22Rv1 (cell line): Measurements from ENCODE around the gene CCDC28B.

Source experiments
- ZFX ChIP-seq: fragments of 450-650 bp; IDR thresholded peaks from 2 replicates; pipeline ENCODE4 v1.6.1; 2017; ENCODE audit warnings: antibody characterized with exemption, borderline replicate concordance
- TF ChIP-seq, protein P1 (sequence below): fragments of 450-650 bp; IDR thresholded peaks from 2 replicates; pipeline ENCODE4 v1.5.1; 2017; ENCODE audit warnings: mild to moderate bottlenecking

- TF ChIP-seq, protein P1, sequence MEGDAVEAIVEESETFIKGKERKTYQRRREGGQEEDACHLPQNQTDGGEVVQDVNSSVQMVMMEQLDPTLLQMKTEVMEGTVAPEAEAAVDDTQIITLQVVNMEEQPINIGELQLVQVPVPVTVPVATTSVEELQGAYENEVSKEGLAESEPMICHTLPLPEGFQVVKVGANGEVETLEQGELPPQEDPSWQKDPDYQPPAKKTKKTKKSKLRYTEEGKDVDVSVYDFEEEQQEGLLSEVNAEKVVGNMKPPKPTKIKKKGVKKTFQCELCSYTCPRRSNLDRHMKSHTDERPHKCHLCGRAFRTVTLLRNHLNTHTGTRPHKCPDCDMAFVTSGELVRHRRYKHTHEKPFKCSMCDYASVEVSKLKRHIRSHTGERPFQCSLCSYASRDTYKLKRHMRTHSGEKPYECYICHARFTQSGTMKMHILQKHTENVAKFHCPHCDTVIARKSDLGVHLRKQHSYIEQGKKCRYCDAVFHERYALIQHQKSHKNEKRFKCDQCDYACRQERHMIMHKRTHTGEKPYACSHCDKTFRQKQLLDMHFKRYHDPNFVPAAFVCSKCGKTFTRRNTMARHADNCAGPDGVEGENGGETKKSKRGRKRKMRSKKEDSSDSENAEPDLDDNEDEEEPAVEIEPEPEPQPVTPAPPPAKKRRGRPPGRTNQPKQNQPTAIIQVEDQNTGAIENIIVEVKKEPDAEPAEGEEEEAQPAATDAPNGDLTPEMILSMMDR, result no peak
- TF ChIP-seq ZFX, result no peak
Observed at GRCh38 chr1:32221581-32221979, 21.2 kb downstream of the CCDC28B start.
